Measurements from ENCODE around the gene FRMD4A. TPM values are rescaled to one million over a fixed set of nuclear protein-coding genes. Genes with fewer than 3 reads are reported as not detected.

Gene FRMD4A
- total and polyA plus RNA-seq, 10 of the 15 experiments (the other 5 are each of a cell fraction or from before 2014, with no cell fraction given), result 17.8 to 75.2 (median 39.1) TPM

DNA sequence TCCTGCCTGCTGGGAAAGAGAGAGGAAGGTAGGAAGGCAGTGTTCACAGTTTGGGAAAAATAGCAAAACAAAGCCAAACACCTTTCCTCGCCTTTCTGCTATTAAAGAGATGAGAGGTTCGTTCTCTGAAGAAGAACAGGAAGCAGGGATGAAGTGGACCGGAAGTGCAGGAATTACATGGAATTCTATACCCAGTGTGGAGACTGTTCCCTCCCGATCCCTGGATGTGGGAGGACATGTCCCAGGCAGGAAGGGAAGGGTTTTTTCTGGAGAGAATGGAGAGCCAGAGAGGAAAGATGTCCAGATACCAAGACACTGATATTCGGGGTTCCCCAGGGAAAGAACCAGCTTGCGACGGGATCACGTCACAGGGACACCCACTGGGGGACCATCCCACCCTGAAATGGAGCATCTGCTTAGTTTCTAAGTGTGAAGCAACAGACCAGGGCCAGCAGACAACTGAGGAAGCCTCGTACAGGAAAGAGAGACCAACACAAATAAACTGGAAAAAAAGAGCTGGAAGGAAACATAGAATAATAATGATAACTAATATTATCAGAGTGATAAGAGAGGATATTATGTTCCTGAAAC is 556.3 kb downstream of the FRMD4A start:
- in situ Hi-C loops (cut with MboI) (loop anchor here (10.0 kb wide), 1 partner anchor 400 kb away; no protein-coding TSS in a partner anchor), intact Hi-C loops (cut with micrococcal nuclease; ENCODE audit: unreplicated experiment) (no loop called here)
- 14% methylated on average over 9 of the region's 9 CpGs for WGBS (ENCODE audit: insufficient coverage, insufficient replicate concordance, low lambda C conversion rate, missing lambda C conversion rate)
- ChIA-PET CTCF (interaction anchor here (0.7 to 2.2 kb wide), 3 partner anchors 17 to 114 kb away, joined by 3 to 6 read pairs (median 4); no protein-coding TSS in a partner anchor), RAD21 (ENCODE audit: unreplicated experiment) (interaction anchor here (0.8 to 9.5 kb wide), 9 partner anchors 8 to 115 kb away, joined by 3 to 100 read pairs (median 4); no protein-coding TSS in a partner anchor), POLR2A (interaction anchor here (1.1 to 2.3 kb wide), 5 partner anchors 12 to 61 kb away, joined by 3 to 11 read pairs (median 3); no protein-coding TSS in a partner anchor), SMC1A (ENCODE audit: uncharacterized antibody, unreplicated experiment) (interaction anchor here (0.8 to 9.7 kb wide), 11 partner anchors 13 to 114 kb away, joined by 3 to 189 read pairs (median 16); no protein-coding TSS in a partner anchor)
- no peak for FAIRE-seq
- TF ChIP-seq CREM (IDR thresholded peaks at IDR 0.05; ENCODE audit: low read depth), result peak; percentile 57; the same call in 1 of the 2 replicates
- no peak for TF ChIP-seq NFXL1 (IDR thresholded peaks at IDR 0.05; ENCODE audit: borderline replicate concordance)
- no peak for TF ChIP-seq ZNF207 (IDR thresholded peaks at IDR 0.05; ENCODE audit: borderline replicate concordance)
- peak; percentile 16; the same call in 1 of the 2 replicates for TF ChIP-seq RELB (IDR thresholded peaks at IDR 0.05; ENCODE audit: low read depth)
- peak; percentile 73; the same call in 1 of the 2 replicates for TF ChIP-seq EED (IDR thresholded peaks at IDR 0.05; ENCODE audit: low read depth)
- no peak for TF ChIP-seq ZZZ3 (IDR thresholded peaks at IDR 0.05; ENCODE audit: control insufficient read depth, insufficient read length, low read depth)
- no peak for TF ChIP-seq HDAC6 (IDR thresholded peaks at IDR 0.05; ENCODE audit: unreplicated experiment)
- TF ChIP-seq CREB1 (IDR thresholded peaks at IDR 0.05; ENCODE audit: low read depth), result peak; percentile 50; the same call in 1 of the 2 replicates
- TF ChIP-seq IKZF1 (conservative IDR thresholded peaks at IDR 0.05), result peak; percentile 63
- TF ChIP-seq ZBTB40 (IDR thresholded peaks at IDR 0.05; ENCODE audit: borderline replicate concordance), result no peak
- peak in 1 of 2 experiments; percentile 54; a peak in 2 of 4 replicates for TF ChIP-seq IKZF2 (IDR thresholded peaks at IDR 0.05)
- H3K36me3 ChIP-seq (ENCODE audit: control insufficient read depth in 2 of 2, insufficient read depth in 2 of 2, low read length in 1 of 2), result 0 out of 4 replicates have a peak, but pooled peaks cover 0 to 2% of the 10 kb centered on the region in 2 experiments
- no peak overlapping the region for H3K9ac ChIP-seq (ENCODE audit: control insufficient read depth, insufficient read depth, low read length)
- H3K9me3 ChIP-seq (replicated peaks; ENCODE audit: control insufficient read depth, insufficient read depth, low read length), result no peaks in the 10 kb centered on the region; the same call in 1 of the 3 replicates
- no peak overlapping the region for H2AFZ ChIP-seq (ENCODE audit: control insufficient read depth, low read depth, low read length)
- no peak overlapping the region for H3K4me2 ChIP-seq (ENCODE audit: control insufficient read depth, insufficient read depth)
- DNase-seq (ENCODE audit: low read depth, low spot score), result no peak
- ATAC-seq, result no peak
- no peaks in the 10 kb centered on the region; the same call in 1 of the 2 replicates for H3K79me2 ChIP-seq (ENCODE audit: control insufficient read depth, insufficient read depth, low read length)
- no peaks in the 10 kb centered on the region for H3K27me3 ChIP-seq (replicated peaks in 1 of 2; ENCODE audit: control insufficient read depth in 2 of 2, insufficient read depth in 2 of 2, low read length in 1 of 2)
- H4K20me1 ChIP-seq (ENCODE audit: control insufficient read depth, insufficient read depth), result no peaks in the 10 kb centered on the region
- H3K27ac ChIP-seq (ENCODE audit: control insufficient read depth, insufficient read depth), result no peak overlapping the region
- H3K4me1 ChIP-seq (ENCODE audit: control insufficient read depth, insufficient read depth, low read length), result peaks cover 21% of the 10 kb centered on the region
- H3K4me3 ChIP-seq, result no peak overlapping the region
- BruUV-seq (replicated peaks), result no TSS peak

All from GM12878 (cell line).